Hypothalamus (tissue), 51 donors: ENCODE results near the gene PCNT.

Experiments
- DNase-seq, 51 donors: peaks; one replicate each; lab custom pipeline; 2025; lab: John Stamatoyannopoulos, UW

PCNT gene

DNA sequence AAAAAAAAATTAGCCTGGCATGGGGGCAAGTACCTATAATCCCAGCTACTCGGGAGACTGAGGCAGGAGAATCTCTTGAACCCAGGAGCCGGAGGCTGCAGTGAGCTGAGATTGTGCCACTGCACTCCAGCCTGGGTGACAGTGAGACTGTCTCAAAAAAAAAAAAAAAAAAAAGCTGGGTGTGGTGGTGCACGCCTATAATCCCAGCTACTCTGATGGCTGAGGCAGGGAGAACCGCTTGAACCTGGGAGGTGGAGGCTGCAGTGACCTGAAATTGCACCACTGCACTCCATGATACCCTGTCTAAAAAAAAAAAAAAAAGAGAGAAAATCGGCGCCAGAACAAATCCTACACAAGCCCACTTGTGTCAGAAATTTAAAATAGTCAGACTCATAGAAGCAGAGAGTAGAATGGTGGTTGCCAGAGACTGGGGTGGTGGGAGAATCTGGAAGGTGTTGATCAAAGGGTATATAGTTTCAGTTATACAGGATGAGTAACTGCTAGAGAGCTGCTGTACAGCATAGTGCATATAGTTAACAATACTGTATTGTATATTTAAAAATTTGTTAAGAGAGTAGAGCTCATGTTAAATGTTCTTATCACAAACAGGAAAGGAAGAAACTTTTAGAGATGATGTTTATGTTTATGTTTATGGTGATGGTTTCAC, 144.3 kb downstream of the PCNT start:
- no peak for DNase-seq

DNA sequence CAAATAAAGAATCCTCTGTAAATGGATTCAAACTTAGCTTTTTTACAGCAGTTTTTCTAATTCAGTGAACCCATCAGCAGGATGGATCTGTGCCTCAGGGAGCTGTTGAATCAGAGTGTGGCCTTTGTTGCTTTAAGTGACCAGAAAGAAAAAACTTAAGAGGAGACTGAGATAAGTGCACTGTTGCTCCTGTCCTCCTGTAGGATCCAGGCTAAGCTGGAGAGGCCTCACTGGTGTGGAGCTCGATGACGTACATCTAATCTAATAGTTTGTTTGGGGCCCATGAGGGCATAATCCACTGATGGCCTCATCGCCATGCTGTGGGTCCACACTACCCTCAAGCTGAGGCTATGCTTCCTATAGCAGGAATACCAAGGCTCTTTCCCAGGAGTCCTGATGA, 145.3 kb downstream of the PCNT start:
- no peak for DNase-seq

GRCh38 chr21:46471514-46471913, 147.6 kb downstream of the PCNT start:
- DNase-seq: no peak

DNA sequence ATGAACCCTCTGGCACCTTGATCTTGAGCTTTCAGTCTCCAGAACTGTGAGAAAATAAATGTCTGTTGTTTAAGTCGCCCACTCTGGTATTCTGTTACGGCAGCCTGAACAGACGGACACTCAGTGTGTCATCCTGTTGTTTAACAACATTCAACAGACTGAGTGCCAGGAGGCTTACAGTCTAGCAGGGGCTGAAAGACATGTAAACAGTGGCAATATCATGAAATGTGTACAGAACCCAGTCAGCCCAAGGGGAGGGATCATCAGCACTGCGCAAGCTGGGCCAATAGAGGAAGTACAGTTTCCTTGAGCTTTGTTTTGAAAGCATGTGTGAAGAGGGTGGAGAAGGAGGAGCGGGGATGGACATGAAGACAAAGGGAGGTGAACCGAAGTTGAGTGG, 148.3 kb downstream of the PCNT start:
- no peak for DNase-seq

DNA sequence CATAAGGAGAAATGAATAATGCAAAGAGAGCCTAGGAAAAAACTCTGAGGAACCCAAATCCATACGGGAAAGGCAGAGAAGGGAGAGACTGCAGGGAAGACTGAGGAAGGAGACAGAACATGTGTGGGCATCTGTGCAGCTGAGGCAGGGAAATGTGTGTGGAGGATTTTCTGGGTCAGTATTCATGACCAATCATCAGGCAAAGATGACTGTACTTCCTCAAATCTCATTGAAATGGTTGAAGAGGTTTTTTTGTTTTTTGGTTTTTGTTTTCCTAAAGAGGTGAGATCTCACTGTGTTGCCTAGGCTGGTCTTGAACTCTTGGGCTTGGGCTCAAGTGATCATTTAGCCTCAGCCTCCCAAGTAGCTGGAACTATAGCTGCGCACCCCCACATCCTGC, 150.4 kb downstream of the PCNT start:
- no peak for DNase-seq

- no peak for DNase-seq
Measured at GRCh38 chr21:46475296-46475695, 151.3 kb downstream of the PCNT start.

- no peak for DNase-seq
Measured at GRCh38 chr21:46477765-46478164, 153.8 kb downstream of the PCNT start.

GRCh38 chr21:46478910-46479309, 155.0 kb downstream of the PCNT start:
- DNase-seq: no peak

GRCh38 chr21:46480466-46480865, 156.5 kb downstream of the PCNT start:
- no peak for DNase-seq

DNA sequence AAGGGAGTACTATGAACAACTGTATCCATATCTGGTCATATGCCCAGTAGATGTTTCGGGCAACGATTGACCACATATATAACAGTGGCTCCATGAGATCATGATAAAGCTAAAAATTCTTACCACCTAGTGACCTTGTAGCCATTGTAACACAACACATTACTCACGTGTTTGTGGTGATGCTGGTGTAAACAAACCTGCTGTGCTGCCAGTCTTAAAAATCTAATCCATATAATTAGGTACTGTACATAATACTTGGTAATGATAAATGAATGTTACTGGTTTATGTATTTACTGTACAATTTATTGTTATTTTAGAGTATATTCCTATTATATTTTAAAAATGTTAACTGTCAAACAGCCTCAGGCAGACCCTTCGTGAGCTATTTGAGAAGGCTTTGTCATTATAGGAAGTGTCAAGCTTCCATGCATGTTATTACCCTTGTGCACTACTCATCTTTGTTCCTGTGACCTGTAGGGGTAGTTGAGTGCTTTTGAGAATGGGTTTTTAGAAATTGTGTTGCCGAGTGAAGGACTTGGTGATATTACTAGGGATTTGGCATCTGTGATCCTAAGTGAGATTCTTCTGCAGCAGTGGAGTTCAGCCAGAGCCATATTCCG, 158.4 kb downstream of the PCNT start:
- no peak for DNase-seq

DNA sequence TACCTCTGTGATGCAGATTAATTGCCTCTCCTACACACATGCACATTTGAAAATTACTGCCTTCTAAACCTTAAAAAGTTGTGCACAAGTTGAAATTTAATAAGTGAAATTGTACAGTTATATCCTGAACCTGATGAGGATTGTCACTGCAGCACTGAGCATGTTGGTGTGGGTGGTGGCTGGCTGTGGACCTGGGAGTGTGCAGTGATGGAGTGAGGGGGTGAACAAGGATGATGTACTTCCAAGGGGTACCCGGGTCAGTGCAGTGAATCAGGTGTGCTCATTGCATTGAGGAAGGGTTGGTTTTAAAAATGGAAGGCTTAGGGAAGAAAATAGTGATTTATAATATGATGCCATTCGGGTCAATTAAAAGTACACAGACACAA, 158.9 kb downstream of the PCNT start:
- no peak for DNase-seq

DNA sequence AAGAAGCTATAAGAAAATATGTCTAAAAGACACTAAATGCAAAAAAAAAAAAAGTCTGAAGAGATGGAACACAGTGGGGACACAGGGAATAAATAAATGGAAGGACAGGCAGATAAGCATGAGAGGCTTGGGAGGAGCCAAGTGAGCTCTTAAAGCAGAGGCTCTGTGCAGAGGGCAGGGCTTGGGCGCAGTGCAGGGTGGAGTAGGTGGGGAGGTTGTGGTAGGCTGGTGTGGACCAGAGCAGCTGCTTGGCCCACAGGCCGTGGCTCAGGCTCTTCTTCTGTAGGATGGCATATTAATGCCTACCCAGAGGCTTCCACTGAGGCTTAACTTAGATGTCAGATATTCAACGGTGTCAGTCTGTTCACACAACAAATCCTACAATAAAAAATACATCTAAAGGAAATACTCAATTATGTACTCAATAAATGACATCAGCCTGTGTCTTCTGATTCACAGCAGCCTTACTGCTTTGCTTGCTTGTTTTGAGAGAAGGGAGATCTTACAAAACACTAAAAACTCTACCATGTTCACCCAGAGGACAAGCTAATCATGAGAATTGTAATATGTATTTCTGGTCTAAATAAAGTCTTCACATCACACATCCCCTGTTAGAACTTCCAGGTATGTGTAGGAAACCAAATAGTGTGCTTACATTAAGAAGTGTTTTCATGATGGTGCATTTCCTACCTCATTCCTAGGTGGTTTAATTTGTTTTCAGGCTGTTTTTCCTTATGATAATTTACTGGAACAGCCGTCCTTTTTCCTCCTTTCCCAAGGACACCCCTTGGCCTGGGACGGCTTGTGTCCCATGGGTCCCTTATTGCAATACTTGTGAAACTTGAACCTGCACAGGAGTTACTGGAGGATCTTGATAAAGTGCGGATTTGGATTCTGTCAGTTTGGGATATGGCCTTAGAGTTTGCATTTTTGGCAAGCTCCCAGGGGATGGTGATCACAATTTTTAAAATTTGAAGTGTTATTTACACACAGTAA, 159.6 kb downstream of the PCNT start:
- no peak for DNase-seq

DNA sequence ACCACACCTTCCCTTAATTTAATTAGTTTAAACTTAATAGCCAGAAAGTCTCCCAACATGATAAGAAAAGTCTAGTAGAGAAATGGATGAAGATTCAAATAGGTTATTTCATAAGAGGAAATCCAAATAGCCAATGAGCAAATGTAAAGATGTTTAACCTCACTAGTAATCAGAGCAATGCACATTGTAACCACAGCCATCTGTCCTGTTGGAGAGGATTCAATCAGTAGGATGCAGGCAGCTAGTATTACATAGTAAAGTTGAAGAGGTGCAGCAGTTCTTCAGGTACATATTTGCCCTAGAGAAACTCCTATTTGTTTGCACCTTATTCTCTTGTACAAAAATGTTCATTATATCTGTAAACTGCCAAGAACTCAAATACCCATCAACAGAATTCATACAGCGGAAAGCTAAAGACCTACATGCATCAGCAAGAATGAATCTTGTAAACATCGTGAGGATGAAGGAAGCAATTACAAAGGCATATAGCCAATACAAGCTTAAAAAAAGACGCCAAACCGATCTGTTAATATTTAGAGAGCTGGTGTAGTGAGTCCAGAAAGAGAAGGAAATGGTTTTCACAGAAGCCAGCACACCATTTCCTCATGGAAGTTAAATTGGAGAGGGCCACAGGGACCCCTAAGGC, 162.6 kb downstream of the PCNT start:
- DNase-seq: no peak

DNA sequence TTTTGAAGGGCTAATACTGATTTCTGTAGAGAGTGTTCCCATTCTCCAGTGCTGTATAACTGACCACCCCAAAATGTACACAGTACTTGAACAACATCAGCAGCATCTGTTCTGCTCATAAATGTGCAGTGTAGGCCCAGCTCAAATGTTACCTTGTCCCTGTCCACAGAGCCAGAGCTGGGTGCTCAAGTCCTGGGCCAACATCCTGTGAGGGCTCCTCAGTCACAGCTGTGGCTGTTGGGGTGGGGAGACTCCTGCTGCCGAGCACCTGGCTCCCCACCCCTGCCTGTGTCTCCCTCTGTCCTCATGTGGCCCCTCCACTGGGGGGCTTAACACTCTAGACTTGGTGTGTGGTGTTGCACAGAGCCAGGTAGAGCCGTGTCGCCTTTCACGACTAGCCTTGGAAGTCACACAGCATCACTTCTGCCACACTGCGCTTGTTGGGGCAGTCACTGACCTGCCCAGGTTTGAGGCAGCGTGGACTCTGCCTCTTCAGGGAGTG, 165.3 kb downstream of the PCNT start:
- no peak for DNase-seq

- DNase-seq: no peak
Measured at GRCh38 chr21:46489800-46490199, 165.8 kb downstream of the PCNT start.

DNA sequence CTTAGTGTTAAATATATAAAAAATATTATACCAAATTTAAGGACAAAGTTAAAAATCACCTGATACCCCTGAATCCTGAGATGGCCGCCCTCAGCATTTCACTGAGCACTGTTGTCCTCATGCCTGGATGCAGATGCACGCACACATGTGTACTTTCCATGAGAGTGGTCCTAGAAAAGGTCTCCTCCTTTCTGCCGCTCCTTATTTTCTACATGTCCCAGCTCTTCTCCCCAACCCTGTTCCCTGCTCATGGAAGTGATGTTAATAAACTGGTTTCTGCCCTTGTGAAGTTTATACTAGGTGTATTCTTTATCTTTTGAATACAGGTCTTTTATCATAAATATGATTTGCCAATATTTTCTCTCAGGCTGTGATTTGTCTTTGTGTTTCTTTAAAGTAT, 167.6 kb downstream of the PCNT start:
- no peak for DNase-seq

- no peak for DNase-seq
Measured at GRCh38 chr21:46492851-46493250, 168.9 kb downstream of the PCNT start.

- no peak for DNase-seq
Measured at GRCh38 chr21:46493828-46494227, 169.9 kb downstream of the PCNT start.
